ENCODE data around the gene SERPINE2. TPM values are rescaled to one million over a fixed set of nuclear protein-coding genes. Genes with fewer than 3 reads are reported as not detected.
"Not testable (repeated sequence)": the region's sequence is repeated elsewhere in the genome, so short reads cannot be mapped to it uniquely, and the experiment has no call there.

SERPINE2 gene
- total and polyA plus RNA-seq, 2 experiments from 2014 or later: 18.3 to 44.3 TPM

GRCh38 chr2:224008702-224009261, 30.3 kb downstream of the SERPINE2 start:
- peak; percentile 25 to 61 for DNase-seq (ENCODE audit: low read depth in 1 of 2, low spot score in 1 of 2)
- no peaks in the 10 kb centered on the region for H3K9me3 ChIP-seq (ENCODE audit: low read depth)
- no peak overlapping the region for H3K4me3 ChIP-seq
- TF ChIP-seq, protein P1, sequence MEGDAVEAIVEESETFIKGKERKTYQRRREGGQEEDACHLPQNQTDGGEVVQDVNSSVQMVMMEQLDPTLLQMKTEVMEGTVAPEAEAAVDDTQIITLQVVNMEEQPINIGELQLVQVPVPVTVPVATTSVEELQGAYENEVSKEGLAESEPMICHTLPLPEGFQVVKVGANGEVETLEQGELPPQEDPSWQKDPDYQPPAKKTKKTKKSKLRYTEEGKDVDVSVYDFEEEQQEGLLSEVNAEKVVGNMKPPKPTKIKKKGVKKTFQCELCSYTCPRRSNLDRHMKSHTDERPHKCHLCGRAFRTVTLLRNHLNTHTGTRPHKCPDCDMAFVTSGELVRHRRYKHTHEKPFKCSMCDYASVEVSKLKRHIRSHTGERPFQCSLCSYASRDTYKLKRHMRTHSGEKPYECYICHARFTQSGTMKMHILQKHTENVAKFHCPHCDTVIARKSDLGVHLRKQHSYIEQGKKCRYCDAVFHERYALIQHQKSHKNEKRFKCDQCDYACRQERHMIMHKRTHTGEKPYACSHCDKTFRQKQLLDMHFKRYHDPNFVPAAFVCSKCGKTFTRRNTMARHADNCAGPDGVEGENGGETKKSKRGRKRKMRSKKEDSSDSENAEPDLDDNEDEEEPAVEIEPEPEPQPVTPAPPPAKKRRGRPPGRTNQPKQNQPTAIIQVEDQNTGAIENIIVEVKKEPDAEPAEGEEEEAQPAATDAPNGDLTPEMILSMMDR (IDR thresholded peaks at IDR 0.05; ENCODE audit: low read depth, low read length): no peak
- H3K27ac ChIP-seq: no peak overlapping the region
- no peaks in the 10 kb centered on the region for H3K4me1 ChIP-seq (ENCODE audit: low read depth)
- no peaks in the 10 kb centered on the region for H3K27me3 ChIP-seq
- no peaks in the 10 kb centered on the region for H3K36me3 ChIP-seq

DNA sequence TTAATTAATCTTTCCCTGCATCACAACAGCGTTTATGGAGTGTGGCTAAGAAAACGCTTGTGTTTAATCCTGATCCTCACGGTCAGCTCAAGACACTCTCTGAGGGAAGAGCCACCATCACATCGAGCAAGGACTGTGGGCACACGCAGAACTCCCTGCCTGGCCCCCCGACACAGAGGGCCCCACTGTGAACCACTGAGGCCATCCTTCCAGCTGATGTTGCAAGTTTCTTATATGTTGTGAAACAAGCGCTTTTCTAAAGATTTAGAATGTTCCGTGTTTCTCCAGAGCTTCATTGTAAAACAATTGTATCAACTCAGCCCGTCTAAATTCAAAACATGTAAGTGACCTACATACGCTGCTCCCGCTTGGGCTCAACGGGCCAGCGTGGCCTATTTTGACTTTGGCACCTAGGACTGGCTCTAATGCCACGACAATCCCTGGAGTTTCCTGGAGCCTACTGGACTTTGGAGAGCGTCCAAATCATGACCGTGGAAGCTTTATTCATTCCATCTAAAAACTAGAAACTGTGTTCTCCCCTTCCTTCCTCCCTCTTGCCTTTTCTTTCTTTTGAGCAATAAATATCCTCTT, 34.9 kb downstream of the SERPINE2 start:
- TF ChIP-seq, protein P1 (IDR thresholded peaks at IDR 0.05; ENCODE audit: low read depth, low read length): no peak
- Histone ChIP-seq H3K27ac (no peak overlapping the region), H3K9me3 (ENCODE audit: low read depth) (no peaks in the 10 kb centered on the region), H3K36me3 (no peaks in the 10 kb centered on the region), H3K27me3 (no peaks in the 10 kb centered on the region), H3K4me3 (no peak overlapping the region), H3K4me1 (ENCODE audit: low read depth) (no peaks in the 10 kb centered on the region)
- DNase-seq (ENCODE audit: low read depth in 1 of 2, low spot score in 1 of 2): peak in 1 of 2 donors; percentile 23

DNA sequence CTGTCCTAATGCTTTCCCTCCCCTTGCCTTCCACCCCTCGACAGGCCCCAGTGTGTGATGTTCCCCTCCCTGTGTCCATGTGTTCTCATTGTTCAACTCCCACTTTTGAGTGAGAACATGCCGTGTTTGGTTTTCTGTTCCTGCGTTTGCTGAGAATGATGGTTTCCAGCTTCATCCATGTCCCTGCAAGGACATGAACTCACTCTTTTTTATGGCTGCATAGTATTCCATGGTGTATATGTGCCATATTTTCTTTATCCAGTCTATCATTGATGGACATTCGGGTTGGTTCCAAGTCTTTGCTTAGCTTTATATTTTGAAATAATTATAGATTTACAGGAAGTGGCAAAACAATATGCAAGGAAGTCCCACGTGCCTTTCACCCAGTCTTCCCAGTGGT, 38.4 kb downstream of the SERPINE2 start:
- not testable (repeated sequence) for H3K27me3 ChIP-seq; H3K4me1 ChIP-seq (ENCODE audit: low read depth); H3K36me3 ChIP-seq; H3K9me3 ChIP-seq (ENCODE audit: low read depth); H3K27ac ChIP-seq; DNase-seq (ENCODE audit: low read depth in 1 of 2, low spot score in 1 of 2); H3K4me3 ChIP-seq

- Histone ChIP-seq H3K36me3 (no peaks in the 10 kb centered on the region), H3K4me1 (ENCODE audit: low read depth) (no peaks in the 10 kb centered on the region), H3K27ac (no peak overlapping the region), H3K4me3 (no peak overlapping the region), H3K27me3 (no peaks in the 10 kb centered on the region), H3K9me3 (ENCODE audit: low read depth) (no peaks in the 10 kb centered on the region)
- TF ChIP-seq, protein P1 (IDR thresholded peaks at IDR 0.05; ENCODE audit: low read depth, low read length): no peak
- DNase-seq (ENCODE audit: low read depth in 1 of 2, low spot score in 1 of 2): no peak
These were observed 39.2 kb downstream of the SERPINE2 start for GRCh38 chr2:223999862-224000261.

- no peak for DNase-seq (ENCODE audit: low read depth in 1 of 2, low spot score in 1 of 2)
- Histone ChIP-seq H3K27ac (no peak overlapping the region), H3K27me3 (no peaks in the 10 kb centered on the region), H3K4me1 (ENCODE audit: low read depth) (no peaks in the 10 kb centered on the region), H3K9me3 (ENCODE audit: low read depth) (no peaks in the 10 kb centered on the region), H3K36me3 (no peaks in the 10 kb centered on the region), H3K4me3 (no peak overlapping the region)
- TF ChIP-seq, protein P1 (IDR thresholded peaks at IDR 0.05; ENCODE audit: low read depth, low read length): no peak
These were observed 40.1 kb downstream of the SERPINE2 start for GRCh38 chr2:223998948-223999347.

- no peaks in the 10 kb centered on the region for H3K4me1 ChIP-seq (ENCODE audit: low read depth)
- no peaks in the 10 kb centered on the region for H3K27me3 ChIP-seq
- no peaks in the 10 kb centered on the region for H3K36me3 ChIP-seq
- TF ChIP-seq, protein P1 (IDR thresholded peaks at IDR 0.05; ENCODE audit: low read depth, low read length): no peak
- H3K9me3 ChIP-seq (ENCODE audit: low read depth): no peaks in the 10 kb centered on the region
- no peak overlapping the region for H3K4me3 ChIP-seq
- no peak overlapping the region for H3K27ac ChIP-seq
- DNase-seq (ENCODE audit: low read depth in 1 of 2, low spot score in 1 of 2): no peak
These were observed 41.1 kb downstream of the SERPINE2 start for GRCh38 chr2:223997938-223998337.
